NCI-H2227 (cell line): Measurements from ENCODE around the gene DOCK7.
"Not testable (repeated sequence)": the region's sequence is repeated elsewhere in the genome, so short reads cannot be mapped to it uniquely, and the experiment has no call there.

Experiments
- DNase-seq: peaks from one replicate; lab custom pipeline; 2025; ENCODE audit not compliant: unreplicated experiment; lab: John Stamatoyannopoulos, UW

Gene DOCK7, protein sequence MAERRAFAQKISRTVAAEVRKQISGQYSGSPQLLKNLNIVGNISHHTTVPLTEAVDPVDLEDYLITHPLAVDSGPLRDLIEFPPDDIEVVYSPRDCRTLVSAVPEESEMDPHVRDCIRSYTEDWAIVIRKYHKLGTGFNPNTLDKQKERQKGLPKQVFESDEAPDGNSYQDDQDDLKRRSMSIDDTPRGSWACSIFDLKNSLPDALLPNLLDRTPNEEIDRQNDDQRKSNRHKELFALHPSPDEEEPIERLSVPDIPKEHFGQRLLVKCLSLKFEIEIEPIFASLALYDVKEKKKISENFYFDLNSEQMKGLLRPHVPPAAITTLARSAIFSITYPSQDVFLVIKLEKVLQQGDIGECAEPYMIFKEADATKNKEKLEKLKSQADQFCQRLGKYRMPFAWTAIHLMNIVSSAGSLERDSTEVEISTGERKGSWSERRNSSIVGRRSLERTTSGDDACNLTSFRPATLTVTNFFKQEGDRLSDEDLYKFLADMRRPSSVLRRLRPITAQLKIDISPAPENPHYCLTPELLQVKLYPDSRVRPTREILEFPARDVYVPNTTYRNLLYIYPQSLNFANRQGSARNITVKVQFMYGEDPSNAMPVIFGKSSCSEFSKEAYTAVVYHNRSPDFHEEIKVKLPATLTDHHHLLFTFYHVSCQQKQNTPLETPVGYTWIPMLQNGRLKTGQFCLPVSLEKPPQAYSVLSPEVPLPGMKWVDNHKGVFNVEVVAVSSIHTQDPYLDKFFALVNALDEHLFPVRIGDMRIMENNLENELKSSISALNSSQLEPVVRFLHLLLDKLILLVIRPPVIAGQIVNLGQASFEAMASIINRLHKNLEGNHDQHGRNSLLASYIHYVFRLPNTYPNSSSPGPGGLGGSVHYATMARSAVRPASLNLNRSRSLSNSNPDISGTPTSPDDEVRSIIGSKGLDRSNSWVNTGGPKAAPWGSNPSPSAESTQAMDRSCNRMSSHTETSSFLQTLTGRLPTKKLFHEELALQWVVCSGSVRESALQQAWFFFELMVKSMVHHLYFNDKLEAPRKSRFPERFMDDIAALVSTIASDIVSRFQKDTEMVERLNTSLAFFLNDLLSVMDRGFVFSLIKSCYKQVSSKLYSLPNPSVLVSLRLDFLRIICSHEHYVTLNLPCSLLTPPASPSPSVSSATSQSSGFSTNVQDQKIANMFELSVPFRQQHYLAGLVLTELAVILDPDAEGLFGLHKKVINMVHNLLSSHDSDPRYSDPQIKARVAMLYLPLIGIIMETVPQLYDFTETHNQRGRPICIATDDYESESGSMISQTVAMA (N-terminal part only)

DNA sequence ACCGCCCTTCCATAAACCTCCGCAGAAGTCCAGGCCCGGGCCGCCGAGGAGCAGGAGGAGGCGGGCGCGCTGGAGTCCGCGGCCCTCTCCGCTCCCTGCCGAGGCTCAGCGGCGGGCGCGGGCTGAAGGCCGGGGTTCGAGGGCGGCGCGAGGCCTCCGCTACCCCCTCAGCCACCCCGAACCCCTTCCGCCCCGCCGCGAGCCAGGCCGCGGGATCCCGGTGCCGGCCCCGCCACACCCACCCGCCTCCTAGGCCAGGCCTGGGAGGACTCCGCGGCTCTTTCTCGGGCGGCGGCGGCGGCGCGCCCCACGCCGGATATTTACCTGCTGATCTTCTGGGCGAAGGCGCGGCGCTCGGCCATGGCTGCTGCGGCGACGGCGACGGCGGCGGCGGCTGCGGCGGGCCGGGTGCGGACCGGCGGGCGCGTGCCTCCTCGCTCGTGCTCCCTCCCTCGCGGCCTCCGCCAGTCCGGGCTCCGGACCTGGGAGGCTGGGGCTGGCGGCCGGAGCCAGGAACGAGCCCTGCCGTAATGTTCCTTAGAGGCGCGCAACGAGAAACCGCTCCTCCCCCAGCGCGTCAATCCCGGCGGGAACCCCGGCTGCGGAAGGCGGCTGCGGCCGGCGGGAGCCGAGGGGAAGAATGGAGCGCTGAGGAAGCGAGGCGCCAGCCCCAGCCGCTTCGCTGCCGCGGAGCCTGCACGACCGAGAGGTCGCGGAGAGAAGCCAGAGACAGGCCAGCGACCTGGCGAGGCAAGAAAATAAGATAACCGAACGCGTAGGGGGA is at the start of gene DOCK7:
Gene DOCK7 (minus strand): TSS at position 484 of the 784 bp plus-strand sequence. CDS start 122 bp downstream, at position 362.
- peak; percentile 84 for DNase-seq

DNA sequence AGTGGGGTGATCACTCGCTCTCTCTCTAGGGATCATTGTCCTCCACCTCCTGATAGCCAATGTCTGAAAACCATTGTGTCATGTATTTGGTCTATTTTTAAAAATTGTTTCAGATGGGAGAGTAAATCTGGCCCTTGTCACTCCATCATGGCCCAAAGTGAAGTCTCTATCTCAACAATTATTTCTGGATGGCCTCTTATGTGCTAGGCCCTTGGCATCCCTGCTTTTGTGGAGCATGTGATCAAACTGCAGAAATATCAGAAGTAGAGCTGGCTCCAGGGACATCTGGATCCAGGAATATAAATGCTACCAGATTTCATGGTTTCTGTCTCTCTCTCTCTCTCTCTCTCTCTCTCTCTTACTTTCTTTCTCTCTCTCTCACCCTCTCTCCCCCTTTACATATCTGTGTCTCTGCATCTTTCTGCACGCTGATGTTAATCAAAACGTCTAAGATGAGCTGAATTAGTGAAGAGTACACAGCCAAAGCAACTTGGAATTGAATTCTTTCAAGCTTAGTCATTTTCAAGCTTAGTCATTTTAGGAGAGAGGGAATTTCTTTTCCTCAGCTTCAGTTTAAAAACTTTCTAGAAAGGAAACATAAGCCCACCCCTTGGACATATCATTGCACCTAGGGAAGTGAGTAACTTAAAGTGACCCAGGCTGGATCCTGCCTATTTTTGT is 47.4 kb upstream of the DOCK7 start:
- DNase-seq: no peak

DNA sequence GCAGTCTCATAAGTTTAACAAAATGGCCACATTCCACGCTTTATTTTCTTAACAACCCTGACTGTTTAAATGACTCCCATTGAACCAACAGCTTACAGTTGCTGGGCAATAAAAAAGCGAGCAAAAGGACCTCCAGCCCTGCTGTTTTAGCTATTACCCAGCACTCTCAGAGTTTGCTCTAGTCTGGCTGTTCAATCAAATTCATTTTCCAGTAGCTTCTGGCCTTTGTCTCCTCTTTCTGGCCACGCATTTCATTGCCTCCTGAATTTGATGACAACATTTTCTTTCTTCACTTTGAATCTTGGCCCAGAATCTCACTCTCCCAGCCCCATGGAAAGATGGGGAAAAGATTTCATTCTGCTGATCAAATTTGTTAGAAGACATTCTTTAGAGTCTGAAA is 44.1 kb upstream of the DOCK7 start:
- DNase-seq: no peak

DNA sequence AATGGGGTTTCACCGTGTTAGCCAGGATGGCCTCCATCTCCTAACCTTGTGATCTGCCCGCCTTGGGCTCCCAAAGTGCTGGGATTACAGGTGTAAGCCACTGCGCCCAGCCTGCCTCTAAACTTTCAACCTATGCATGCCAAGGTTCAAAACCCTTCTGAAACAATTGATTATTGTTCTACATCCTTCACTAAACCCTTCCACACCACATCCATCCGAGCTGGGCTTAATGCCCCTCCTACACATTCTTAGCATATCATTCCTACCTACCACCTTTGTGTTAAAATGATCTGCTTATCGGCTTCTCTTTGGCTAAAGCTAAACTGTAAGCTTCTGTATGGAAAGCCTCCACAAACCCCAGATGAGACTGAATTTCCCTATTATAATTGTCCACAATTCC is 40.8 kb upstream of the DOCK7 start:
- DNase-seq: no peak

DNA sequence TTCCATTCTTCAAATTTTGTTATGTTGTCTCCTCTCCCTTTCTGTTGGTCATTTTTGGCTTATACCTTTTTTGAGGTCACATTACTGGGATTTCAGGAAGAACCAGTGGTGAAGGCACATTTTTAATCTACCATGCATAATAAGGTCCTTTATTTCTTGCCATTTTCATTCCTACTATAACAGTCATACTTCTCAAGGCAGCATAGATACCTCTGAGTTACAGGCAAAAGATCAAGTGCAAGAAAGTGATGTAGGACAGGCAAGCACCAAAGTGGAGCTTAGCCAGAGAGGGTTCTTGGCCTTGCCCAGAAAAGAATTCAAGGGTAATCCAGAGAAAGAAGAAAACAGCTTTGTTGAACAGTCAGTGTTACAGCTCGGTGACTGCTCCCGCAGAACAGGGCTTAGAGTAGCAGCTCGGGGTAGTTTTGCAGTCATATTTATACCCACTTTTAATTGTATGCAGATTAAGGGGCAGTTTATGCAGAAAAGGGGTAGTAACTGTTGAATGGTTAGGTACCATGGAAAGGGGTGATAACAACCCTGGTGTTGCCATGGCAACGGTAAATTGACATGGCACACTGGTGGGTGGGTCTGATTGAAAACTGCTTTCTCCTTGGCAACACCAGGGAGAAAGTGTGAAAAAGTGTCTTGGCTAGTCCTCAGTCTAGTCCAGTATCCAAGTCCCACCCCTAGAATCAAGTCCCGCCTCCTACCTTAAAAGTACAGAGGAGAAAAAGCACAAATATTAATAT is 39.6 kb upstream of the DOCK7 start:
- DNase-seq: no peak

DNA sequence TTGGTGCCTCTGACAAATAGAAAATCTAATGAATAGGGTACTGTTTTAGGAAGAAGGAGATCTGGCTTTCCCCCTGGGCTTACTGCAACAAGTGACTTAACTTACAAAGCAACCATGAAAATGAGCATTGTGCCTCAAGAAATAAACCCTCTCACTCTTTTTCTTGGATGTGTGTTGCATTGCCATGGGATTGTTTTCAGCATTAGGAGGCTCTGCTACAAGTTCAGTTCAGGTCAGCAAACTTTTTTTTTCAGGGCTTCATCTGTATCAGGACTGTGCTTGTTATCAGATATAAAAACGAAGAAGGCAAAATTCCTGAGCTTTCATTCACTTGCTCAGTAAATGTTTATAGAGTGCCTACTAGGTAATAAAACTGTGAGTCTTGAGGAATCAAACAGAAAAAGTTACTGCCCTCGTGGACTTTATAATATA is 37.8 kb upstream of the DOCK7 start:
- DNase-seq: no peak

DNA sequence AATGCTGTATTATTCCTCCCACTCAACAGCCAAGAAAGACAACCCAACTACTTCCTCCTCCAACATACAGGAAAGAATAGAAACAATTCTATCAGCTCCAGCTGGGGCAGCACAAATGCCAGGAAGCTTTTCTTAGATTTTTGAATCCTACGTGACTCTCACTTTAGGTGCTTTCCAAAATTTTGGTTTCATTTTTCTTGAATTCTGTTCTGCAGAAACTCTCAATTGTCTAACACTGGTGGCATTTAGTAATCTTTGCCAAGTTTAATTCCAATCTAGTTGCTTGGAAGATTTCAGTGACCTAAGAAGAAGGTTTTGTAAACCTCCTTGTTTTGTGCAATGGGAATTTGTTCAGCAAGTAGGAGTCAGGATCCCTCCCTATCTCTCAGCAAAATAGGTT is 37.1 kb upstream of the DOCK7 start:
- DNase-seq: no peak

DNA sequence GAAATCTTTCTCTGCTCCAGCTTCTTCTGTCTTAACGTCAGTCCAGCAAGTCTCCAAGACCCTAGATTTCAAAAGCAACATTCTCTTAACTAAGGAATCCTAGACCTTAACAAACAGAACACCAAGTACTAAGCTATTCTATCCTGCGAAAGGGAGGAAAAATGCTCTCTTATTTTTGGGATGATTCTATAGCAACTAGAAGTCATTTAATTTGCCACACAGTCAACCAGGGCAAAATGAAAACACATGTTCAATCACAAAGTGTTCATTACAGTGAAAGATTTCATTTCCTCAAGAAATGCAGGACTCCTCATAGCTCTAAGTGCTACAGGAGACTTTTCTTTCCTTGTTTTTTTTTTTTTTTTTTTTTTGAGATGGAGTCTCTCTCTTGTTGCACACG is 36.2 kb upstream of the DOCK7 start:
- DNase-seq: no peak

DNA sequence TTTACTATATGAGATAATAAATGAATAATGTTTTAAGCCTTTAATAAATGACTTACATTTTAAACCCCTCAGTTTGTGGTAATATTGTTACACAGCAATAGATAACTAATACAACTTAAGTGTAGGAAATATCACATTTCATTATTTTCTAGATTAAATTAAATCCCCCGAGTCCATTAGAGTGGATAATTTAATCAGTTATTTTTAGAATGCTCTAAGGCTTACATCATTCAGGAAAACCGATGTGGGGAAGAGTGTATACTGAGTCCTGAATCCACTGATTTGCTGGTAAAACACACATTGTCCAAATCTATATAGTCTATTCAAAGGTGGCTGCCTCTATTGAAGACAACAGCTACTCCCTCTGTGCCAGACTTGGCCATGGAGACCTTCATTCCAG is 35.7 kb upstream of the DOCK7 start:
- no peak for DNase-seq

DNA sequence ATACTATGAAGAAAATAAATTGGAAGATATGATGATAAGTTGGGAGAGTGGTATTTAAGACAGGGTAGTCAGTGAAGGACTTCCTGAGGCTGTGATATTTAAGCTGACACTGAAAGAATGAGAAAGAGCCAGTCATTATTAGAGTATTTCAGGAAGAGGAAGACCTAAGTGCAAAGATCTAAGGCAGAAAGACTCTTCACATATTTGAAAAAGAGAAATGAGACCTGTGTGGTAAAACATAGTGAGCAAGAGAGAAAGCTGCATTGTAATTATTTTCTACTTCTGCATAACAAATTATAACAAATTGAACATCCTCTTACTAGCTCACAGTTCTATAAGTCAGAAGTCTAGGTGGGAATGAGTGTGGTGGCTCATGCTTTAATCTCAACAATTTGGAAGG is 34.6 kb upstream of the DOCK7 start:
- DNase-seq: no peak

DNA sequence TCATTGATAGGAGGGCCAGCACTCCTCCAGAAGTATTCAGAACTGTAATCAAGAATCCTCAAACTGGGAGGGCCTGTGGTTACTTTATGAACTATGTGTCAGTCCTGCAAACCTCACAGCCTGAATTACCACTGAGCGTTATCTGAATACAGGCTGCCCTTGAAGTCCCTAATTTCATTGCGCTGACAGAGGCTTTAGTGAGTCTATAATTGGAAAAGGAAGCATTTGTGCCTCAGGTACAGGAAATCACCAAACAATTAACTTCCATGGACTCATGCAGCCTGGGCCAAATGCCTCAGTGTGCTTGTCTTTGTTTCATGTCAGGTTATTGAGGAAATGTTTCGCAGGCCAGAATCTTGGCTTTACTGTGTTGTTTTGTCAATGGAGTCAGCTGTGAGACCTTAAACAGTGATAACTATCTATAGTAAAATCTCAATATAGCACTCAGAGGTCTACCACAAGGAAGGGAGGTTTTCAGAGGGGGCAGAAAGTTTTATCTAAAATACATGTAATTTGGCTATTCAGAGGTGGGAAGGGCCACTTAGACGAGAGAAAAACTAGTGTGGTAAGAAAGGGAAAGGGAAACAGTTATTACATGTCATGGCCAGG is 32.9 kb upstream of the DOCK7 start:
- no peak for DNase-seq

DNA sequence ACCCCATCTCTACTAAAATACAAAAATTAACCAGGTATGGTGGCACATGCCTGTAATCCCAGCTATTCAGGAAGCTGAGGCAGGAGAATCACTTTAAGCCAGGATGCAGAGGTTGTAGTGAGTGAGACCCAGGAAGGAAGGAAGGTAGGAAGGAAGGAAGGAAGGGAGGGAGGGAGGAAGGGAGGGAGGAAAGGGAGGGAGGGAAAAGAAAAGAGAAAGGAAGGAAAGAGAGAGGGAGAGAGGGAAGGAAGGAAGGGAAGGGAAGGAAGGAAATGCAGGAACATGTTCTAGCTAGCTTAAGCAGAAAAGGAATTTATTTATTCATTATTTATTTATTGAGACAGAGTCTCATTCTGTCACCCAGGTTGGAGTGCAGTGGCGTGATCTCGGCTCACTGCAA is 30.2 kb upstream of the DOCK7 start:
- not testable (repeated sequence) for DNase-seq

DNA sequence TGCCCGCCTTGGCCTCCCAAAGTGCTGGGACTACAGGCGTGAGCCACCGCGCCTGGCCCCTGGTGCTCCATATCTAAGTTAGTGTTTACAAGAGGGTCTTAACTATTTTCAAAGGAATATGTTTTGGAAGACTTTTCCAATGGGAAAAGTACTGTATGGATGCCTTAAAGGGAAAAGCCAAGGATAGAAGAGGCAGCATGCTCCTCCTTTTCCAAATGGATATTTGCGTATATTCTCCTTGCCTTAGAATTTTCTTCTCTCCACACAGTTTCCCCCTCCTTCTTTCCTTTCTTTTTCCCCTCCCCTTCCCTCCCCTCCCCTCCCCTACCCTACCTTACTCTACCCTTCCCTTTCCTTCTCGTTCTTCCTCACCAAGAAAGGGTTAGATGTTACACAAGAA is 29.3 kb upstream of the DOCK7 start:
- DNase-seq: no peak

DNA sequence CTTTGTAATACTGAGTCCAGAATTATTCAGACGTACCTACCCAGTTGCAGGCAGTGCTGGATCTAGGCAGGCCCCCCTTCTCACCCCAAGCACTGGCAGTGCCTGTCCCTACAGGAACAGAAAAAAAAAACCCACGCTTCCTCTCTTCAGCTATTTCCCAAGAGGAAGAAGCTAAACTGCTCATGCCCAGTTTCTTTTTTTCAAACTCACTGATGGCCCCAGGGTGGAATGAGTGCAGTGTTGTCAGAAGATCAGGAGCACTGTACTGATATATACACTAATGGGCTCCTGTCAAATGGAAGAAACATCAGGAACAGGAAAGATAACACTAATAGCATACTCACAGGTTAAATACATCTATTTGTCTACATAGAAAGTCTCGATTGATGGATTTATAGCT is 28.2 kb upstream of the DOCK7 start:
- no peak for DNase-seq

DNA sequence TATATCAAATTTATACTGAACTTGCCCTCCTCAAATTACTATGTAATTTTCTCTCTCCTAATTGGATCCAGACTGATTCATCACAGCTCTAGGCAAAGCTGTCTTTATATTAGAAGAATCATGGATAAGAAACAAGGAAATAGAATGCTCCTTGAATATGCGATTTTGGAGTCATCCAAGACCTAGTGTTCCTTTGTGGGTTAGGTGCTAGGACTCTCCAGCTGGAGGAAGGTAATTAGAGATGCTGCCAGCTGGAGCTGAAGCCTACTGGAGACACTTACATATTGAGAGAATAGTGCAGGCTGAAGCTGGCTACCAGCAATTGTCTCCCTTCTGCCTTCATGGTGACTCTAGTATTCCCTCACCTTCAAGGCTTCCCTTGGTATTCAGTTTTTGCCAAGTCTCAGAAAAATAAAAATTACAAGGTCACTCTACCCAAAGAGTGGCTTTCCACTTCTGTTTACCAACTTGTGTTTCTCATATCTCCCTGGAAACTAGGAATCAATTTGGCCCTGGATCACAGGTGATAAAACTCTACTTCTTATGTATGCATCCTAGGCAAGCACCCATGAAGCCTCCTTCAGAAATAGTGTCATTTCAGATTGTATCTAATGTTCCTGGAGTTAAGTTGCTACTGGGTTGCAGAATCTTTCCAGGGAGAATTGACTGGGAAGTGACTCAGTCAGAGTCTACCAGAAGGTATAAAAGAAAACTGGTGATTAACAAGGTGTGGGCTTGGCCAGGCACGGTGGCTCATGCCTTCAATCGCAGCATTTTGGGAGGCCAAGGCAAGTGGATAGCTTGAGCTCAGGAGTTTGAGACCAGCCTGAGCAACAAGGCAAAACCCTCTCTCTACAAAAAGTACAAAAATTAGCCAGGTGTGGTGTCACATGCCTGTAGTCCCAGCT is 24.4 kb upstream of the DOCK7 start:
- DNase-seq: no peak

DNA sequence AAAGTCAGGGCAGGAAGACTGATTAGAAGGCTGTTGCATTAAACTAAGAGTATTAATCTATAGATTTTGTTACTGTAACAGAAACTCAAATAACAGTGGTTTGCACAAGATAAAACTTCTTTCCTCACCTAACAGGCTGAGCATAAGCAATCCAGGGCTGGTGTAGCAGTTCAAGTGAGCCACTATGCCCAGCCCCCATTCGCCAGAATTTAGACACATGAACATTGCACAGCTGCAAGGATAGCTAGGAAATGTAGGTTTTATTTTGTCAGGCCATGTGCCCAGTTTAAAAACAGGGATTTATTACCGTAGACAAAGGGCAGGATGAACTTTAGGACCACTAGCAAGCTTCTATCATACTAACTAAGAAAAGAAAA is 19.5 kb upstream of the DOCK7 start:
- DNase-seq: no peak

DNA sequence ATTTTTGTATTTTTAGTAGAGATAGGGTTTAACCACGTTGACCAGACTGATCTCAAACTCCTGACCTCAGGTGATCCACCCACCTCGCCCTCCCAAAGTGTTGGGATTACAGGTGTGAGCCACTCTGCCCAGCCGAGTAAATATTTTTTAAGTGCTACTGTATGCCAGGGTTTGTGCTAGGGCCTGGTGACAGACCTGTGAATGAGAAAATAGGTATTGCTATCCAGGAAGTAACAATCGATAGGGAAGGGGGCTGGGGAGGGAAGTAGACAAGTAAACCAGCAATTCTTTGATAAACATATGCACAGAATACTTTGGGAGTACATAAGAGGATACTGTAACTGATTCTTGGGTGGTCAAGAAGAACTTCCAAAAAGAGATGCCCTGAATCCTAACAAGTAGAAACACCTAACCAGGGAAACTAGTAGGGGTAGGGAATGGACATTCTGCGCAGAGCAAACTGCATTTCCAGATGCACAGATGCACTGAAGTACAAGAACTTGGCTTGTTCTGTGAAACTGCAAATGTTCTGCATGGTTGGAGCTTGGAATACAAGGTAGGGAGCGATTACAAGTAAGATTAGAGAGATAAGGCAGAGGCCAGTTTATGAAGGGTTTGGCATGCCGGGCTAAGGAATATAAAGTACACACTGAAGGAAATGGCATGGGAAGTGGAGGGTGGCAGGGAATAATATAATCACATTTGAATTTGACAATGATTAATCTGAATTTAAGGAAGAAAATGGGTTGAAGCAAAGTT is 19.0 kb upstream of the DOCK7 start:
- no peak for DNase-seq
